NB4 (cell line): ENCODE results near the gene POLR3F.

Source experiments
- POLR2A ChIP-seq: IDR thresholded peaks from 2 replicates; pipeline ENCODE4 v1.6.1; 2011; ENCODE audit warnings: mild to moderate bottlenecking; ENCODE audit not compliant: insufficient read length; ENCODE audit errors: extremely low read depth
- TF ChIP-seq, protein P1 (sequence below): IDR thresholded peaks from one replicate; pipeline ENCODE4 v1.5.1; 2012; ENCODE audit warnings: low read depth, low read length
- TF ChIP-seq, protein P2 (sequence below): IDR thresholded peaks from 2 replicates; pipeline ENCODE4 v1.6.1; 2011; ENCODE audit warnings: low read depth, low read length

DNA sequence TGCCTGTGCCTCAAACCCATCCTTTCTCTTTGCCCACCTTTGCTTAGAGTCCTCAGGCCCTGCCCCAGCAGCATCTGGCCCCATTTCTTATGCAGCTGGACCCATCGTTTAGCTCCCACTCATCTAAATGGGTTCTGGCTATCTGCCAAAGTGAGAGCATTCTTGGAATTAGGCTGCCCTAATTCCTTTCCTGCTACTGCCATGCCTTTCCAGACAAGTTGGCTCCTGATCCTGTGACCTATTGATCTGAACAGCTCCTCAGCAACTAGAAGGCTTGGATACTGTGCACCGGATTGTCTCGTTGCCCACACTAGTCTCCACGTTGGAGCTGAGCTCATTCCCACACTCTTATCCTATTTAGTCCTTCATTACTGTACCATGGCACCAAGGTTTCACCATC is 23.3 kb upstream of the POLR3F start:
- TF ChIP-seq, protein P1, sequence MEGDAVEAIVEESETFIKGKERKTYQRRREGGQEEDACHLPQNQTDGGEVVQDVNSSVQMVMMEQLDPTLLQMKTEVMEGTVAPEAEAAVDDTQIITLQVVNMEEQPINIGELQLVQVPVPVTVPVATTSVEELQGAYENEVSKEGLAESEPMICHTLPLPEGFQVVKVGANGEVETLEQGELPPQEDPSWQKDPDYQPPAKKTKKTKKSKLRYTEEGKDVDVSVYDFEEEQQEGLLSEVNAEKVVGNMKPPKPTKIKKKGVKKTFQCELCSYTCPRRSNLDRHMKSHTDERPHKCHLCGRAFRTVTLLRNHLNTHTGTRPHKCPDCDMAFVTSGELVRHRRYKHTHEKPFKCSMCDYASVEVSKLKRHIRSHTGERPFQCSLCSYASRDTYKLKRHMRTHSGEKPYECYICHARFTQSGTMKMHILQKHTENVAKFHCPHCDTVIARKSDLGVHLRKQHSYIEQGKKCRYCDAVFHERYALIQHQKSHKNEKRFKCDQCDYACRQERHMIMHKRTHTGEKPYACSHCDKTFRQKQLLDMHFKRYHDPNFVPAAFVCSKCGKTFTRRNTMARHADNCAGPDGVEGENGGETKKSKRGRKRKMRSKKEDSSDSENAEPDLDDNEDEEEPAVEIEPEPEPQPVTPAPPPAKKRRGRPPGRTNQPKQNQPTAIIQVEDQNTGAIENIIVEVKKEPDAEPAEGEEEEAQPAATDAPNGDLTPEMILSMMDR = no peak
- TF ChIP-seq POLR2A = no peak
- TF ChIP-seq, protein P2, sequence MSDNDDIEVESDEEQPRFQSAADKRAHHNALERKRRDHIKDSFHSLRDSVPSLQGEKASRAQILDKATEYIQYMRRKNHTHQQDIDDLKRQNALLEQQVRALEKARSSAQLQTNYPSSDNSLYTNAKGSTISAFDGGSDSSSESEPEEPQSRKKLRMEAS = no peak
